ENCODE results near the gene DNAJA3. TPM values are rescaled to one million over a fixed set of nuclear protein-coding genes. Genes with fewer than 3 reads are reported as not detected.

The DNAJA3 gene
- total RNA-seq, 1 experiment from 2014 or later = 58.9 TPM

GRCh38 chr16:4505356-4506147 is 79.9 kb downstream of the DNAJA3 start:
- Histone ChIP-seq H4K20me1 (ENCODE audit: insufficient read depth) (no peaks in the 10 kb centered on the region), H3K4me3 (no peak overlapping the region), H3F3A (ENCODE audit: insufficient read depth, low read depth) (peaks cover 10% of the 10 kb centered on the region), H3K4me1 (replicated peaks; ENCODE audit: insufficient read depth) (peaks cover 10% of the 10 kb centered on the region), H3K27me3 (ENCODE audit: insufficient read depth, low read depth) (no peaks in the 10 kb centered on the region), H3K9me2 (ENCODE audit: insufficient read depth) (no peaks in the 10 kb centered on the region), H3K9me3 (ENCODE audit: insufficient read depth, low read depth) (no peaks in the 10 kb centered on the region), H3K27ac (no peak overlapping the region), H3K4me2 (no peak overlapping the region), H3K79me2 (ENCODE audit: low read depth) (peaks cover 10% of the 10 kb centered on the region), H3K36me3 (ENCODE audit: low read depth) (no peaks in the 10 kb centered on the region), H2AFZ (no peak overlapping the region)
- BruUV-seq (replicated peaks) = no TSS peak
- ChIA-PET CTCF (interaction anchor here (0.6 to 1.1 kb wide), 4 partner anchors 29 to 863 kb away, joined by 3 to 4 read pairs (median 3); partner anchors contain the start of gene HMOX2), POLR2A (ENCODE audit: unreplicated experiment) (interaction anchor here (0.6 to 0.7 kb wide), 3 partner anchors 26 to 290 kb away, joined by 3 to 9 read pairs (median 4); no protein-coding TSS in a partner anchor)
- DNase-seq = no peak
- TF ChIP-seq EZH2 (IDR thresholded peaks at IDR 0.05; ENCODE audit: low read depth) = no peak
- intact Hi-C loops (cut with micrococcal nuclease; ENCODE audit: unreplicated experiment) = loop anchor here (1.0 to 10.0 kb wide), 2 partner anchors 80 to 589 kb away; partner anchors contain the start of gene EEF2KMT

Other genes with a start within 250 kb of the DNAJA3 start
- not detected in 2 replicates for gene SRL, start 183.8 kb upstream of the DNAJA3 start, total RNA-seq (2021)
- 25.0 and 34.8 TPM in 2 replicates for gene TFAP4, start 152.8 kb upstream of the DNAJA3 start, total RNA-seq (2021)
- 44.2 and 48.3 TPM in 2 replicates for gene GLIS2, start 109.8 kb upstream of the DNAJA3 start, total RNA-seq (2021)
- gene PAM16, start 74.5 kb upstream of the DNAJA3 start, total RNA-seq (2021) = 95.9 and 110 TPM in 2 replicates
- 45.3 and 49.8 TPM in 2 replicates for gene VASN, start 54.0 kb upstream of the DNAJA3 start, total RNA-seq (2021)
- 42.1 and 55.4 TPM in 2 replicates for gene CORO7, start 9.3 kb upstream of the DNAJA3 start, total RNA-seq (2021)
- 118 and 141 TPM in 2 replicates for gene NMRAL1, start 48.8 kb downstream of the DNAJA3 start, total RNA-seq (2021)
- 68.1 and 69.5 TPM in 2 replicates for gene HMOX2, start 50.5 kb downstream of the DNAJA3 start, total RNA-seq (2021)
- gene CDIP1, start 112.9 kb downstream of the DNAJA3 start, total RNA-seq (2021) = 10.7 and 18.4 TPM in 2 replicates
- 0.13 and 0.15 TPM in 2 replicates for gene C16orf96, start 130.5 kb downstream of the DNAJA3 start, total RNA-seq (2021)
- gene UBALD1, start 189.0 kb downstream of the DNAJA3 start, total RNA-seq (2021) = 58.4 and 68.7 TPM in 2 replicates
- 67.9 and 70.4 TPM in 2 replicates for gene MGRN1, start 199.0 kb downstream of the DNAJA3 start, total RNA-seq (2021)